Ascending aorta (tissue), 2 donors: Measurements from ENCODE around the gene FMN1. TPM values are rescaled to one million over a fixed set of nuclear protein-coding genes. Genes with fewer than 3 reads are reported as not detected.

Experiments
- DNase-seq, 2 donors: peaks; one replicate each; pipeline ENCODE4 v3.0.0-alpha.2; 2019; ENCODE audit warnings: low spot score in 2 of 2
- H3K27ac ChIP-seq, 2 donors: fragments of 200-600 bp; sonication (generic); one replicate each; pipeline ENCODE4 v1.5.1; 2016 to 2017; ENCODE audit warnings: mild to moderate bottlenecking in 1 of 2
- H3K27me3 ChIP-seq: fragments of 200-600 bp; sonication (generic); one replicate; pipeline ENCODE4 v1.5.1; 2017
- H3K36me3 ChIP-seq, 2 donors: fragments of 200-600 bp; sonication (generic); one replicate each; pipeline ENCODE4 v1.5.1; 2016
- H3K4me1 ChIP-seq, 2 donors: fragments of 200-600 bp; sonication (generic); one replicate each; pipeline ENCODE4 v1.5.1; 2016 to 2017; ENCODE audit warnings: mild to moderate bottlenecking in 1 of 2
- H3K4me3 ChIP-seq, 2 donors: fragments of 200-600 bp; sonication (generic); one replicate each; pipeline ENCODE4 v1.5.1; 2016 to 2017; ENCODE audit warnings: mild to moderate bottlenecking in 1 of 2
- H3K9me3 ChIP-seq, 2 donors: fragments of 200-600 bp; sonication (generic); one replicate each; pipeline ENCODE4 v1.5.1; 2016
- intact Hi-C: fragments of 100-400 bp; cut with DNase I; formaldehyde crosslinking; loops from one replicate; pipeline ENCODE4 v1.15.1; 2023
- total RNA-seq: library from RNA; depleted of rRNA; stranded (reverse); fragments of >200 nt; gene quantifications from one replicate; pipeline ENCODE4 v1.1.0, GENCODE V29; 2016
- TF ChIP-seq, protein P1 (sequence below), 3 experiments: fragments of 200-600 bp in 2 of 3; fragments of 450-650 bp in 1 of 3; sonication (generic) in 2 of 3; IDR thresholded peaks; one replicate each; pipeline ENCODE4 v1.5.1; 2016 to 2019; ENCODE audit warnings: antibody characterized with exemption in 3 of 3, mild to moderate bottlenecking in 1 of 3, moderate library complexity in 1 of 3

The FMN1 gene
- total RNA-seq, 1 donor from 2014 or later: 4.3 TPM

DNA sequence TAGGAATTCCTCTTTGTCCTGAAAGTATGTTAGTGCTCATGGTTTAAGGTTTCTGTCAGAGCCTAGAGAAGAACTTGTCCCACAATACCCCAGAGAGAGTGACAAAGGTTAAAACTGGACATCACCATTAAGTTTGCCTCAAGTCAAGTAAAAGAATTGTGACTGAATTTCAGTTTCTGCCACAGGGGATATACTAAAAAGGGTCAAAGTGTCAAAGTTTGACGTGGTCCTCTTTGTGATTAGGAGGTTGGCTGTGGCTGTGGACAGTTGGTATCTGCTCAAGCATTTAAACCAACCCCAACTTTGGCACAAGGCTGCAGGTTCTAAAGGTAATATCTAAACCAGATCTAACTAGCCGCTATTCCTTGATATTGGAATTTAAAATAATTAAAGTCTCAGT, 26.1 kb downstream of the FMN1 start:
- no peaks in the 10 kb centered on the region for H3K4me1 ChIP-seq
- H3K27ac ChIP-seq: no peak overlapping the region
- TF ChIP-seq, protein P1, sequence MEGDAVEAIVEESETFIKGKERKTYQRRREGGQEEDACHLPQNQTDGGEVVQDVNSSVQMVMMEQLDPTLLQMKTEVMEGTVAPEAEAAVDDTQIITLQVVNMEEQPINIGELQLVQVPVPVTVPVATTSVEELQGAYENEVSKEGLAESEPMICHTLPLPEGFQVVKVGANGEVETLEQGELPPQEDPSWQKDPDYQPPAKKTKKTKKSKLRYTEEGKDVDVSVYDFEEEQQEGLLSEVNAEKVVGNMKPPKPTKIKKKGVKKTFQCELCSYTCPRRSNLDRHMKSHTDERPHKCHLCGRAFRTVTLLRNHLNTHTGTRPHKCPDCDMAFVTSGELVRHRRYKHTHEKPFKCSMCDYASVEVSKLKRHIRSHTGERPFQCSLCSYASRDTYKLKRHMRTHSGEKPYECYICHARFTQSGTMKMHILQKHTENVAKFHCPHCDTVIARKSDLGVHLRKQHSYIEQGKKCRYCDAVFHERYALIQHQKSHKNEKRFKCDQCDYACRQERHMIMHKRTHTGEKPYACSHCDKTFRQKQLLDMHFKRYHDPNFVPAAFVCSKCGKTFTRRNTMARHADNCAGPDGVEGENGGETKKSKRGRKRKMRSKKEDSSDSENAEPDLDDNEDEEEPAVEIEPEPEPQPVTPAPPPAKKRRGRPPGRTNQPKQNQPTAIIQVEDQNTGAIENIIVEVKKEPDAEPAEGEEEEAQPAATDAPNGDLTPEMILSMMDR (IDR thresholded peaks at IDR 0.05): no peak
- no peaks in the 10 kb centered on the region for H3K27me3 ChIP-seq
- no peak for DNase-seq
- no peaks in the 10 kb centered on the region for H3K36me3 ChIP-seq
- no peak overlapping the region for H3K4me3 ChIP-seq
- intact Hi-C loops: no loop called here
- H3K9me3 ChIP-seq: no peaks in the 10 kb centered on the region

DNA sequence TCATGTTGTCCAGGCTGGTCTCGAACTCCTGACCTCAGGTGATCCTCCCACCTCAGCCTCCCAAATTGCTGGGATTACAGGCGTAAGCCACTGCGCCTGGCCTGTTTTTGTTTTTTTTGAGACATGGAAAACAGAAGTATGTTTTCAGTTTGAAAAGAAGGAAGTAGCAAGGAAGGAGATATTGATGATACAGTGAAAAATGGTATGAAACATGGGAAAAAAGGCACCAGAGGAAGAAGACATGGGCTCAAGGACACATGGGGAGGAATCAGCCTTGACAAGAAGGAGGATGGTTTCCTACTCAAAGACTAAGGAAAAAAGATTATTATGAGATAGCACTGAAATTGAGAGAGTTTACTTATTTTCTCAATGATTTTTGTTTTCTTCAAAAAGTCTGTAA, 30.7 kb downstream of the FMN1 start:
- intact Hi-C loops: no loop called here
- no peaks in the 10 kb centered on the region for H3K36me3 ChIP-seq
- H3K4me3 ChIP-seq: no peak overlapping the region
- TF ChIP-seq, protein P1 (IDR thresholded peaks at IDR 0.05): no peak
- DNase-seq: no peak
- no peak overlapping the region for H3K27ac ChIP-seq
- H3K9me3 ChIP-seq: no peaks in the 10 kb centered on the region
- H3K27me3 ChIP-seq: no peaks in the 10 kb centered on the region
- H3K4me1 ChIP-seq: peaks cover 0 to 6% of the 10 kb centered on the region in 2 donors

DNA sequence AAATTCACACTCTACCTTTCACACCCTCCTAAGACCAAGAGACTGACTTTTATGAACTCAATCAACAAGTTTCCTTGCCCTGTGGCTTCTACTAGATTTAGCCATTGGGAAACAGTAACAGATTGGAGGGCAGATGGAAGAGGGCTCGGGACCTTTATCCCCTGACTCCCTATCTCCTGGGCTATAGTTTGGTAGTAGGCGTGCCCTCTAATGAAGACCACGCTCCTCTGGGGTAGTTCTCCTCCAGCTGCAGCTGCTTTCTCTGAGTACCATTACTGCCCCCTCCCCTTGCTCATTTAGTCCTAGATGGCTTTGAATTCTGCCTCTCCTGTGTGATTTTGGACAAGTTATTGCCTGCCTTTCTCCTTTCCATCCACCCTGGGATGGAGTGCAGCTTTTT, 33.3 kb downstream of the FMN1 start:
- intact Hi-C loops: no loop called here
- H3K27me3 ChIP-seq: no peaks in the 10 kb centered on the region
- no peak overlapping the region for H3K4me3 ChIP-seq
- H3K9me3 ChIP-seq: no peaks in the 10 kb centered on the region
- peak overlapping the region; percentile 62 to 74 for H3K27ac ChIP-seq
- no peaks in the 10 kb centered on the region for H3K36me3 ChIP-seq
- H3K4me1 ChIP-seq: peaks cover 0 to 6% of the 10 kb centered on the region in 2 donors
- DNase-seq: no peak
- TF ChIP-seq, protein P1 (IDR thresholded peaks at IDR 0.05): no peak

DNA sequence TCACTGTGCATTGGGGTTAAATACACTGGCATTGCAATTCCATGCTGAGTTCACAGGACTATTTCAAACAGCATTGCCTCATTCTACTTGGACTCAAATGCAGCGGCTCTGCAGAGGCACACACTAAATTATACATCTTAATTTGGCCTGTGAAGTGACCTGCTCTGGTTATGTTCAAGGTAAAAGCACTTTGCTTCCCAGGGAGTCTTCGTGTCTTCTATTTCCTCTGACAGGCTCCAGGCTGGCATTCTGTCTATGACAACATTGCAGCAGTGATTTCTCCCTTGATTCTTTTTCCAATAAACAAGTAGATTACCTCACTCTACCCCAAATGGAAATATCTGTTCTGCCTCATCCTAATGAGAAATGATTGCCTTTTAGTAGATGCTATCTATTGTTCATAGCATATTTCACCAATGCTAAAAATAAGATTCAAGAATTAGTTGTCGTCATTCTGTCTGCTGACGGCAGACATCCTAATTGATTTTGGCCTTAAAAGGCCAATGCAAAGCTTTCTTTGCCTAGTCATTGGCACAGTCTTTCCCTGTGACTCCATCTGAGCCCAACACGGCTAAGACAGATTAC, 33.8 kb downstream of the FMN1 start:
- no peak overlapping the region for H3K4me3 ChIP-seq
- no peak for DNase-seq
- no peaks in the 10 kb centered on the region for H3K27me3 ChIP-seq
- intact Hi-C loops: no loop called here
- TF ChIP-seq, protein P1 (IDR thresholded peaks at IDR 0.05): no peak
- no peaks in the 10 kb centered on the region for H3K9me3 ChIP-seq
- H3K36me3 ChIP-seq: no peaks in the 10 kb centered on the region
- peak overlapping the region; percentile 62 to 74 for H3K27ac ChIP-seq
- peaks cover 0 to 6% of the 10 kb centered on the region in 2 donors for H3K4me1 ChIP-seq

DNA sequence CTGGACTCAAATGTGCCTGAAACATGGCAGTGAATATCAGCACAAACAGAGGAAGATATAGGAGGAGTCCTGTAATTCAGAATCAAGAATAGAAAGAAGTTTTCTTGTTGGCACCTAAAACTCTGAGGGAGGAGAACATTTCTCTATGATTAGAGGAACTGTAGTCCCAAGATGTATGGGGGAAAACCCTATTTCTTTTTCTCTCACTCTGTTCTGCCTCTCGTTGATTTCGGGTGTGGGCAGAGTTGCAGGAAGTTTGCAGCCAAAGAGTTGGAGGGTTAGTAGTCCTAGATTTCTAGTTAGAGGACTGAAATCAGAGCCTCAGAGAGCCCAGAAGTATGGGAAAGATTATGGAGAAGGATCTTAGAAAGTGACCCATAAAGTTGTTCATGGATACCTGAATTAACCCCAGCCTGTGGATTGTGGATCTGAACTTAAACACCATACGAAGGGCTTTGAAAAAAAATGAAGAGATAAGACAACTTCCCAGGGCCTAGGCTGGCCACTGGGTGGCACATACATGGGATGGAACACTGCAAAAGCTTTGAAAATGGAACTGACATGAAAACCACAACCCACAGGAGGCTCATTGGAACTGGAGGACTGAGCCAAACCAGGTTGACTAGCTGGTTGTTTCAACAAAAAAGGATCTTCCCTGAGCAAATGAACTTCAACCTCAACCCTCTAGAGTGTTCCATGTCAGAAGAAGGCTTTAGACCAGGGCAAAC, 34.6 kb downstream of the FMN1 start:
- DNase-seq: no peak
- Histone ChIP-seq H3K36me3 (no peaks in the 10 kb centered on the region), H3K27ac (peak overlapping the region; percentile 57 to 74), H3K9me3 (no peaks in the 10 kb centered on the region), H3K4me3 (no peak overlapping the region), H3K4me1 (peaks cover 0 to 6% of the 10 kb centered on the region in 2 donors), H3K27me3 (no peaks in the 10 kb centered on the region)
- TF ChIP-seq, protein P1 (IDR thresholded peaks at IDR 0.05): no peak
- intact Hi-C loops: no loop called here
